Fibroblast of lung (primary cell): Measurements from ENCODE around the gene LRRC58. TPM values are rescaled to one million over a fixed set of nuclear protein-coding genes. Genes with fewer than 3 reads are reported as not detected.

Experiments
- DNase-seq, 2 donors: peaks; one replicate each; pipeline versions ENCODE4 v3.0.0 to v3.0.0-alpha.2; 2010; ENCODE audit warnings: low read depth in 2 of 2
- H2AFZ ChIP-seq: 2 replicates; pipeline ENCODE4 v1.5.1; 2012; ENCODE audit warnings: low read length, control low read depth, inconsistent platforms
- H3K27ac ChIP-seq: 2 replicates; pipeline ENCODE4 v1.5.1; 2011; ENCODE audit warnings: low read length, control low read depth; ENCODE audit not compliant: insufficient read depth
- H3K27me3 ChIP-seq: 2 replicates; pipeline ENCODE4 v1.5.1; 2011; ENCODE audit warnings: mild to moderate bottlenecking, low read length; ENCODE audit not compliant: control insufficient read depth, insufficient read depth
- H3K36me3 ChIP-seq: 2 replicates; pipeline ENCODE4 v1.5.1; 2011; ENCODE audit warnings: low read length; ENCODE audit not compliant: control insufficient read depth, insufficient read depth
- H3K4me1 ChIP-seq: 2 replicates; pipeline ENCODE4 v1.5.1; 2011; ENCODE audit warnings: low read length; ENCODE audit not compliant: control insufficient read depth, insufficient read depth; ENCODE audit errors: extremely low read depth
- H3K4me2 ChIP-seq: 2 replicates; pipeline ENCODE4 v1.5.1; 2011; ENCODE audit warnings: low read length, control low read depth; ENCODE audit not compliant: insufficient read depth; ENCODE audit errors: extremely low read depth
- H3K4me3 ChIP-seq, 4 experiments: fragments of 200-600 bp in 1 of 4; sonication (generic) in 1 of 4; replicated peaks in 1 of 4; 2 replicates each; pipeline ENCODE4 v1.5.1; 2011 to 2016; ENCODE audit warnings: low read length in 4 of 4, low read depth in 3 of 4, mild to moderate bottlenecking in 3 of 4, control low read depth in 2 of 4, inconsistent platforms in 1 of 4, mixed read lengths in 1 of 4; ENCODE audit not compliant: insufficient read depth in 1 of 4; ENCODE audit errors: control extremely low read depth in 1 of 4
- H3K79me2 ChIP-seq: 2 replicates; pipeline ENCODE4 v1.5.1; 2012; ENCODE audit warnings: mild to moderate bottlenecking, low read length, inconsistent platforms; ENCODE audit not compliant: control insufficient read depth, insufficient read depth
- H3K9ac ChIP-seq: 2 replicates; pipeline ENCODE4 v1.5.1; 2011; ENCODE audit warnings: mild to moderate bottlenecking, low read length, control low read depth; ENCODE audit not compliant: insufficient read depth
- H3K9me3 ChIP-seq: 2 replicates; pipeline ENCODE4 v1.5.1; 2012; ENCODE audit warnings: low read depth, low read length; ENCODE audit not compliant: control insufficient read depth, insufficient read depth
- H4K20me1 ChIP-seq: 2 replicates; pipeline ENCODE4 v1.5.1; 2011; ENCODE audit warnings: low read length; ENCODE audit not compliant: control insufficient read depth, insufficient read depth; ENCODE audit errors: extremely low read depth
- EZH2 ChIP-seq: IDR thresholded peaks from 2 replicates; pipeline ENCODE4 v1.5.1; 2012; ENCODE audit warnings: low read length, control low read depth, mild to moderate bottlenecking; ENCODE audit errors: missing control alignments
- polyA plus RNA-seq, 2 donors: library from polyadenylated mRNA; depleted of rRNA in 1 of 2; stranded (reverse) in 1 of 2; unstranded in 1 of 2; fragments of >200 nt; gene quantifications; 2 replicates each; pipeline ENCODE4 v1.2.1, GENCODE V29; 2011 to 2012; ENCODE audit warnings: missing spikeins in 1 of 2
- total RNA-seq: library from RNA; depleted of rRNA; stranded (reverse); fragments of >200 nt; gene quantifications from 2 replicates; pipeline ENCODE4 v1.2.1, GENCODE V29; 2014
- TF ChIP-seq, protein P1 (sequence below), 2 donors: IDR thresholded peaks in 1 of 2; conservative IDR thresholded peaks in 1 of 2; 1 replicate in 1 of 2; 2 replicates in 1 of 2; pipeline ENCODE4 v1.5.1; 2011 to 2012; ENCODE audit warnings: low read length in 2 of 2, control low read depth in 1 of 2, inconsistent platforms in 1 of 2, low read depth in 1 of 2, mild to moderate bottlenecking in 1 of 2

LRRC58 gene
- total and polyA plus RNA-seq, 2 donors (not counting 1 experiment from before 2014, with no cell fraction given): 19.8 to 21.7 TPM

DNA sequence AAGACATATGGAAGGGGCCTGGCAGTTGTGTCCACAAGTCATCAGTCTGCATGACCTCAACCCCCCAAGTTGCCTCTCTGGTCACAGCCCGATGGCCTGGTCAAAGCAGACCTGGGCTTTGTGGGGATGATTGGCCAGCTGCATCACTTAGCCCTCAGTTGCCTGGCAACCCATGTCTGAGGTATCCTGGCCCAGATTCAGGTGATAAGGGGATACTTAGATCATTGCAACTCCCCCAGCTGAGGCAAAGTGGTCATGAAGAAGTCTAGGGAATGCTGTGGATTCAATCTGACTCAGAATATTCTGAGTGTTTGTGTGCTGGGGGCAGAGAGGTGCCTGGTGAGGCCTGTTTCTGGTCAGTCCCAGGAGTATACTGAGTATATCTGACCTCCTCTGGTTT is 69.1 kb downstream of the LRRC58 start:
- TF ChIP-seq, protein P1, sequence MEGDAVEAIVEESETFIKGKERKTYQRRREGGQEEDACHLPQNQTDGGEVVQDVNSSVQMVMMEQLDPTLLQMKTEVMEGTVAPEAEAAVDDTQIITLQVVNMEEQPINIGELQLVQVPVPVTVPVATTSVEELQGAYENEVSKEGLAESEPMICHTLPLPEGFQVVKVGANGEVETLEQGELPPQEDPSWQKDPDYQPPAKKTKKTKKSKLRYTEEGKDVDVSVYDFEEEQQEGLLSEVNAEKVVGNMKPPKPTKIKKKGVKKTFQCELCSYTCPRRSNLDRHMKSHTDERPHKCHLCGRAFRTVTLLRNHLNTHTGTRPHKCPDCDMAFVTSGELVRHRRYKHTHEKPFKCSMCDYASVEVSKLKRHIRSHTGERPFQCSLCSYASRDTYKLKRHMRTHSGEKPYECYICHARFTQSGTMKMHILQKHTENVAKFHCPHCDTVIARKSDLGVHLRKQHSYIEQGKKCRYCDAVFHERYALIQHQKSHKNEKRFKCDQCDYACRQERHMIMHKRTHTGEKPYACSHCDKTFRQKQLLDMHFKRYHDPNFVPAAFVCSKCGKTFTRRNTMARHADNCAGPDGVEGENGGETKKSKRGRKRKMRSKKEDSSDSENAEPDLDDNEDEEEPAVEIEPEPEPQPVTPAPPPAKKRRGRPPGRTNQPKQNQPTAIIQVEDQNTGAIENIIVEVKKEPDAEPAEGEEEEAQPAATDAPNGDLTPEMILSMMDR (conservative IDR thresholded peaks at IDR 0.05 in 1 of 2, IDR thresholded peaks at IDR 0.05 in 1 of 2; ENCODE audit: low read depth in 1 of 2, low read length in 2 of 2): no peak
- TF ChIP-seq EZH2: no peak
- Histone ChIP-seq H4K20me1 (no peaks in the 10 kb centered on the region), H3K9me3 (no peaks in the 10 kb centered on the region), H2AFZ (no peak overlapping the region), H3K27ac (no peak overlapping the region), H3K4me1 (no peaks in the 10 kb centered on the region), H3K79me2 (no peaks in the 10 kb centered on the region), H3K4me3 (no peak overlapping the region), H3K9ac (no peak overlapping the region), H3K36me3 (no peaks in the 10 kb centered on the region), H3K27me3 (peaks cover 3% of the 10 kb centered on the region), H3K4me2 (no peak overlapping the region)
- peak in 1 of 2 donors; percentile 18 for DNase-seq

DNA sequence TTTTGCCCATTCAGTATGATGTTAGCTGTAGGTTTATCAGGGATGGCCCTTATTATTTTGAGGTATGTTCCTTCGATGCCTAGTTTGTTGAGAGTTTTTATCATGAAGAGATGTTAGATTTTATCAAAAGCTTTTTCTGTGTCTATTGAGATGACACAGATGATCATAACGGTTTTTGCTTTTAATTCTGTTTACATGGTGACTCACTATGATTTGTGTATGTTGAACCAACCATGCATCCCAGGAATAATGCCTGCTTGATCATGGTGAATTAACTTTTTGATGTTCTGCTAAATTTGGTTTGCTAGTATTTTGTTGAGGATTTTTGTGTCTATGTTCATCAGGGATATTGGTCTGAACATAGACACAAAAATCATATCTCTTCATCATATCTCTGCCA is 72.4 kb downstream of the LRRC58 start:
- Histone ChIP-seq H3K27ac (no peak overlapping the region), H3K36me3 (no peaks in the 10 kb centered on the region)
- no peak for DNase-seq

DNA sequence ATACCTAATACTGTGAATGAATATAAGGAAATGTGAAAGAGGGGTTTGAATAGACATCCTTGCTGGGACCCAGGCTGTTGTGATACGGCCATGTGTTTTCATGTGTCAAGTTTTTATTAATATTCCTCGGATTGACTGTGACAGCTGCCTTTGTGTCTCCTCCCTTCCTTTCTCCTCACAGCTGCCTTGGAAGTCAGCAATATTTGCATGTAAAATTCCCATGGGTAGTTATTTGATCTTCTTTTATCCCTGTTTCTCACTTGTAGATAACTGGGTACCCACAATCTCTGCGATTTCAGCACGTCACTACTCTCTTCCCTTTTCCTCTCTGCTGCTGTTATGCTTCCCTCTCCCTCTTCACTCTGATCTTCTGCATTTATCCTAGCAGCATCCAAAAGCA is 73.5 kb downstream of the LRRC58 start:
- Histone ChIP-seq H3K27ac (no peak overlapping the region), H3K4me1 (no peaks in the 10 kb centered on the region), H3K79me2 (no peaks in the 10 kb centered on the region), H2AFZ (no peak overlapping the region), H3K27me3 (peaks cover 5% of the 10 kb centered on the region), H3K9ac (no peak overlapping the region), H3K36me3 (no peaks in the 10 kb centered on the region), H3K4me3 (no peak overlapping the region), H4K20me1 (no peaks in the 10 kb centered on the region), H3K4me2 (no peak overlapping the region), H3K9me3 (no peaks in the 10 kb centered on the region)
- DNase-seq: no peak
- TF ChIP-seq, protein P1 (conservative IDR thresholded peaks at IDR 0.05 in 1 of 2, IDR thresholded peaks at IDR 0.05 in 1 of 2; ENCODE audit: low read depth in 1 of 2, low read length in 2 of 2): no peak
- no peak for TF ChIP-seq EZH2

More for the DNA sequence above, 72.4 kb downstream of the LRRC58 start:
- no peaks in the 10 kb centered on the region for H3K4me1 ChIP-seq
- H3K27me3 ChIP-seq: peaks cover 1% of the 10 kb centered on the region
- H3K79me2 ChIP-seq: no peaks in the 10 kb centered on the region
- TF ChIP-seq, protein P1 (conservative IDR thresholded peaks at IDR 0.05 in 1 of 2, IDR thresholded peaks at IDR 0.05 in 1 of 2; ENCODE audit: low read depth in 1 of 2, low read length in 2 of 2): no peak
- no peak for TF ChIP-seq EZH2
- no peak overlapping the region for H2AFZ ChIP-seq
- H4K20me1 ChIP-seq: no peaks in the 10 kb centered on the region
- no peak overlapping the region for H3K4me3 ChIP-seq
- H3K9me3 ChIP-seq: no peaks in the 10 kb centered on the region
- H3K4me2 ChIP-seq: no peak overlapping the region
- no peak overlapping the region for H3K9ac ChIP-seq
